ENCODE data around the gene WRNIP1. TPM values are rescaled to one million over a fixed set of nuclear protein-coding genes. Genes with fewer than 3 reads are reported as not detected.
"Not testable (repeated sequence)": the region's sequence is repeated elsewhere in the genome, so short reads cannot be mapped to it uniquely, and the experiment has no call there.

Gene WRNIP1
- total RNA-seq, 1 experiment from 2014 or later, result 78.8 TPM

GRCh38 chr6:2760882-2761842, 4.0 kb upstream of the WRNIP1 start:
- Histone ChIP-seq H3K36me3 (ENCODE audit: control insufficient read depth in 1 of 2, insufficient read depth in 2 of 2, low read length in 2 of 2) (no peaks in the 10 kb centered on the region), H3K9ac (ENCODE audit: low read length) (no peak overlapping the region), H3K4me1 (ENCODE audit: control insufficient read depth in 1 of 2, insufficient read depth in 2 of 2, low read length in 2 of 2) (peaks cover 8 to 11% of the 10 kb centered on the region in 2 experiments), H4K20me1 (ENCODE audit: insufficient read depth) (no peaks in the 10 kb centered on the region), H3K9me3 (ENCODE audit: control insufficient read depth in 1 of 2, insufficient read depth in 1 of 2, low read depth in 1 of 2, low read length in 2 of 2) (no peaks in the 10 kb centered on the region; a peak in 1 of 4 replicates), H2AFZ (ENCODE audit: low read depth, low read length, poor library complexity, severe bottlenecking) (no peak overlapping the region), H3K27ac (ENCODE audit: low read depth, low read length) (no peak overlapping the region), H3K9me2 (ENCODE audit: insufficient read depth) (no peaks in the 10 kb centered on the region), H3K4me3 (replicated peaks in 1 of 2; ENCODE audit: low read depth in 1 of 2, low read length in 2 of 2) (no peak overlapping the region), H3K79me2 (ENCODE audit: insufficient read depth, low read length) (peaks cover 7% of the 10 kb centered on the region), H3K27me3 (ENCODE audit: insufficient read depth, low read length) (no peaks in the 10 kb centered on the region), H3K4me2 (ENCODE audit: low read length) (no peak overlapping the region)
- TF ChIP-seq, protein P1, sequence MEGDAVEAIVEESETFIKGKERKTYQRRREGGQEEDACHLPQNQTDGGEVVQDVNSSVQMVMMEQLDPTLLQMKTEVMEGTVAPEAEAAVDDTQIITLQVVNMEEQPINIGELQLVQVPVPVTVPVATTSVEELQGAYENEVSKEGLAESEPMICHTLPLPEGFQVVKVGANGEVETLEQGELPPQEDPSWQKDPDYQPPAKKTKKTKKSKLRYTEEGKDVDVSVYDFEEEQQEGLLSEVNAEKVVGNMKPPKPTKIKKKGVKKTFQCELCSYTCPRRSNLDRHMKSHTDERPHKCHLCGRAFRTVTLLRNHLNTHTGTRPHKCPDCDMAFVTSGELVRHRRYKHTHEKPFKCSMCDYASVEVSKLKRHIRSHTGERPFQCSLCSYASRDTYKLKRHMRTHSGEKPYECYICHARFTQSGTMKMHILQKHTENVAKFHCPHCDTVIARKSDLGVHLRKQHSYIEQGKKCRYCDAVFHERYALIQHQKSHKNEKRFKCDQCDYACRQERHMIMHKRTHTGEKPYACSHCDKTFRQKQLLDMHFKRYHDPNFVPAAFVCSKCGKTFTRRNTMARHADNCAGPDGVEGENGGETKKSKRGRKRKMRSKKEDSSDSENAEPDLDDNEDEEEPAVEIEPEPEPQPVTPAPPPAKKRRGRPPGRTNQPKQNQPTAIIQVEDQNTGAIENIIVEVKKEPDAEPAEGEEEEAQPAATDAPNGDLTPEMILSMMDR (IDR thresholded peaks at IDR 0.05 in 2 of 3, conservative IDR thresholded peaks at IDR 0.05 in 1 of 3; ENCODE audit: borderline replicate concordance in 1 of 3, insufficient read depth in 1 of 3, low read depth in 2 of 3, low read length in 2 of 3), result peak in 2 of 3 experiments; percentile 40 to 48; a peak in 4 of 6 replicates
- TF ChIP-seq RAD21 (IDR thresholded peaks at IDR 0.05; ENCODE audit: low read depth) (0 out of 2 replicates have a peak, but pooled peaks have one; percentile 26), ZFX (IDR thresholded peaks at IDR 0.05) (no peak)
- CTCF ChIA-PET, result interaction anchor here (0.6 to 1.0 kb wide), 3 partner anchors 11 to 407 kb away, joined by 3 to 7 read pairs (median 4); partner anchors contain the start of gene MYLK4
- POLR2A ChIA-PET, result no interaction called here
- RAD21 ChIA-PET (ENCODE audit: low non-redundant PET in 1 of 2, low total read pairs in 2 of 2, uncharacterized antibody in 2 of 2, unreplicated experiment in 2 of 2), result no interaction called here
- DNase-seq (ENCODE audit: low read depth, low spot score), result no peak
- BruUV-seq (replicated peaks), result no TSS peak
- no peak for ATAC-seq
- intact Hi-C loops (cut with micrococcal nuclease), result loop anchor here (10.0 kb wide), 1 partner anchor 304 kb away; the partner anchor contains the start of gene RIPK1

DNA sequence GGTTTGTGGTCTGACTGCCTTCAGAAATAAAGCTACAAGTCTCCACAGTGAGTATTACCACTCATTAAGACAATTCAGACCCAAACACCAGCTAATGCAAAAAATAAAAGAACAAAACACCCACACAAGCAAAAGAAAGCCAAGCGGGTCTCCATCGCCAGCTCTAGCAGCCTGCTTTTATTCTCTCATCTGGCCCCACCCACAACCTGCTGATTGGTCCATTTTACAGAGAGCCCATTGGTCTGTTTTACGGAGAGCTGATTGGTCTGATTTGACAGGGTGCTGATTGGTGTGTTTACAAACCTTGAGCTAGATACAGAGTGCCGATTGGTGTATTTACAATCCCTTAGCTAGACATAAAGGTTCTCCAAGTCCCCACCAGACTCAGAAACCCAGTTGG, 2.3 kb upstream of the WRNIP1 start:
- H3K9me2 ChIP-seq (ENCODE audit: insufficient read depth); H3K27me3 ChIP-seq (ENCODE audit: insufficient read depth, low read length); H3K4me2 ChIP-seq (ENCODE audit: low read length); ATAC-seq; H3K4me3 ChIP-seq (replicated peaks in 1 of 2; ENCODE audit: low read depth in 1 of 2, low read length in 2 of 2); H3K27ac ChIP-seq (ENCODE audit: low read depth, low read length); DNase-seq (ENCODE audit: low read depth, low spot score); POLR2A ChIA-PET; H3K9me3 ChIP-seq (ENCODE audit: control insufficient read depth in 1 of 2, insufficient read depth in 1 of 2, low read depth in 1 of 2, low read length in 2 of 2); H4K20me1 ChIP-seq (ENCODE audit: insufficient read depth); H3K36me3 ChIP-seq (ENCODE audit: control insufficient read depth in 1 of 2, insufficient read depth in 2 of 2, low read length in 2 of 2); CTCF ChIA-PET; H3K9ac ChIP-seq (ENCODE audit: low read length); BruUV-seq (replicated peaks); H2AFZ ChIP-seq (ENCODE audit: low read depth, low read length, poor library complexity, severe bottlenecking); RAD21 ChIA-PET (ENCODE audit: low non-redundant PET in 1 of 2, low total read pairs in 2 of 2, uncharacterized antibody in 2 of 2, unreplicated experiment in 2 of 2): not testable (repeated sequence)
- H3K4me1 ChIP-seq (ENCODE audit: control insufficient read depth in 1 of 2, insufficient read depth in 2 of 2, low read length in 2 of 2), result peaks cover 15 to 25% of the 10 kb centered on the region in 2 experiments
- peaks cover 24% of the 10 kb centered on the region for H3K79me2 ChIP-seq (ENCODE audit: insufficient read depth, low read length)
- intact Hi-C loops (cut with micrococcal nuclease), result loop anchor here (10.0 kb wide), 1 partner anchor 302 kb away; the partner anchor contains the start of gene RIPK1

All from HCT116 (cell line).